Type B pancreatic cell (in vitro differentiated cells): ENCODE data around the gene FUT1. TPM values are rescaled to one million over a fixed set of nuclear protein-coding genes. Genes with fewer than 3 reads are reported as not detected.

ENCODE experiments used
- DNase-seq: peaks from one replicate; pipeline ENCODE4 v3.0.0; 2021; ENCODE audit warnings: mixed read lengths; ENCODE audit not compliant: unreplicated experiment; ENCODE audit errors: extremely low spot score
- H3K27ac Mint-ChIP-seq: 2 replicates; pipeline ENCODE4 v1.8.0; 2021; ENCODE audit warnings: mild to moderate bottlenecking, mixed read lengths
- H3K27me3 Mint-ChIP-seq: 2 replicates; pipeline ENCODE4 v1.8.0; 2021; ENCODE audit warnings: mixed read lengths
- H3K36me3 Mint-ChIP-seq: 2 replicates; pipeline ENCODE4 v1.8.0; 2021; ENCODE audit warnings: mixed read lengths
- H3K4me1 Mint-ChIP-seq: one replicate; pipeline ENCODE4 v1.8.0; 2021; ENCODE audit warnings: mixed read lengths; ENCODE audit not compliant: unreplicated experiment
- H3K4me3 Mint-ChIP-seq: 2 replicates; pipeline ENCODE4 v1.8.0; 2021; ENCODE audit warnings: mild to moderate bottlenecking, mixed read lengths
- H3K9me3 Mint-ChIP-seq: 2 replicates; pipeline ENCODE4 v1.8.0; 2021; ENCODE audit warnings: mixed read lengths
- CTCF ChIP-seq: fragments of 200-600 bp; sonication (generic); conservative IDR thresholded peaks from 2 replicates; pipeline ENCODE4 v1.5.0; 2021; ENCODE audit warnings: antibody characterized with exemption, mild to moderate bottlenecking
- total RNA-seq: library from RNA; stranded (reverse); gene quantifications from 2 replicates; pipeline ENCODE4 v1.2.1, GENCODE V29; 2021; ENCODE audit warnings: low replicate concordance

The FUT1 gene
- total RNA-seq, 1 donor from 2014 or later: 15.0 TPM

- H3K9me3 Mint-ChIP-seq: no peaks in the 10 kb centered on the region
- H3K27me3 Mint-ChIP-seq: no peaks in the 10 kb centered on the region
- H3K36me3 Mint-ChIP-seq: peaks cover 3% of the 10 kb centered on the region
- DNase-seq: peak; percentile 100
- H3K27ac Mint-ChIP-seq: peak overlapping the region; percentile 93
- TF ChIP-seq CTCF: no peak
- H3K4me1 Mint-ChIP-seq: peaks cover 27% of the 10 kb centered on the region
- H3K4me3 Mint-ChIP-seq: peak overlapping the region; percentile 92
Measured at GRCh38 chr19:48713864-48714755, 38.3 kb downstream of the FUT1 start.

GRCh38 chr19:48713041-48713863, 39.2 kb downstream of the FUT1 start:
- Mint-ChIP-seq H3K9me3 (no peaks in the 10 kb centered on the region), H3K27me3 (no peaks in the 10 kb centered on the region), H3K36me3 (peaks cover 3% of the 10 kb centered on the region), H3K4me3 (peak overlapping the region; percentile 92), H3K4me1 (peaks cover 27% of the 10 kb centered on the region), H3K27ac (peak overlapping the region; percentile 93)
- DNase-seq: no peak
- TF ChIP-seq CTCF: peak; percentile 58

- DNase-seq: no peak
- Mint-ChIP-seq H3K36me3 (peaks cover 3% of the 10 kb centered on the region), H3K27ac (no peak overlapping the region), H3K27me3 (no peaks in the 10 kb centered on the region), H3K9me3 (no peaks in the 10 kb centered on the region), H3K4me3 (peak overlapping the region; percentile 65), H3K4me1 (peaks cover 23% of the 10 kb centered on the region)
- no peak for TF ChIP-seq CTCF
Measured at GRCh38 chr19:48711106-48711662, 41.3 kb downstream of the FUT1 start.

GRCh38 chr19:48708471-48708870, 44.0 kb downstream of the FUT1 start:
- H3K27ac Mint-ChIP-seq: no peak overlapping the region
- DNase-seq: no peak

More at GRCh38 chr19:48708471-48708870, 44.0 kb downstream of the FUT1 start:
- H3K4me1 Mint-ChIP-seq: peaks cover 13% of the 10 kb centered on the region
- H3K27me3 Mint-ChIP-seq: no peaks in the 10 kb centered on the region
- H3K4me3 Mint-ChIP-seq: no peak overlapping the region
- TF ChIP-seq CTCF: no peak
- no peaks in the 10 kb centered on the region for H3K9me3 Mint-ChIP-seq
- peaks cover 6% of the 10 kb centered on the region for H3K36me3 Mint-ChIP-seq
